Activated naive CD8-positive, alpha-beta T cell treated with anti-CD3 and anti-CD28 coated beads, Interleukin-2, amount 50 U/mL, for 16 hours (primary cell): ENCODE results near the gene RCAN1.

Source experiments
- DNase-seq: peaks from one replicate; pipeline ENCODE4 v3.0.0-alpha.2; 2020; ENCODE audit warnings: low read depth, low spot score

The RCAN1 gene

GRCh38 chr21:34614628-34615486 is at the start of gene RCAN1:
RCAN1 (minus strand) TSS chr21:34615113; CDS start chr21:34615011, 102 bp downstream.
- DNase-seq = peak; percentile 66

DNA sequence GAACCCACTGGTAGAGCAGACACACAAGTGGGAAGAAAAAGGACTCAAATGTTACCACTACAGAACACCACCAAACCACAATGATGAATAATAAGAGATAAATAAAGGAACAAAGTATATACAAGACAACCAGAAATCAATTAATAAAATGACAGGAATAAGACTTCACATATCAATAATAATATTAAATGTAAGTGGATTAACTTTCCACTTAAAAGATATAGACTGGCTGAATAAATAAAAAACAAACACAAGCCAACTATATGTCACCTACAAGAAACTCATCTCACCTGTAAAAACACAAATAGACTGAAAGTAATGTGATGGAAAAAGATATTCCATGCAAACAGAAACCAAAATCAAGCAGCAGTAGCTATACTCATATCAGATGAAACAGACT is 46.9 kb upstream of the RCAN1 start:
- no peak for DNase-seq

DNA sequence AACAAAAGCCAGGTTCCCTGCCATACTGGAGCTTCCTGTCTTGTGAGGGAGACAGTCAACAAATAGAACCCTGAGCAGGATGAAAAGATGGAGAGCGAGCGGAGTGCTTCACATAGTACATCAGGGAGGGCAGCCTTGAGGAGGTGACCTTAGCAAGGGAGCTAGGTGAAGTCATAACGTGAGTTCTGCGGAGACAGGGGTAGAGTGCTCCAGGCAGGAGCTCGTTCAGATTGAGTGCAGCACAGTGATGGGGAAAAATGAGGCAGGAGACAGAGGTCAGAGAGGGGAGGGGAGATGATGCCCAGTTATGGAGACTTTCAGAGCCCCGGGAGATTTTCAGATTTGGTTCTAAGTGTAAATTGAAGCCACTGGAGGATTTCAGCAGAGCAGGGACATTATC is 38.6 kb upstream of the RCAN1 start:
- DNase-seq = no peak

- DNase-seq = no peak
These were observed 36.7 kb upstream of the RCAN1 start for GRCh38 chr21:34651642-34652041.

DNA sequence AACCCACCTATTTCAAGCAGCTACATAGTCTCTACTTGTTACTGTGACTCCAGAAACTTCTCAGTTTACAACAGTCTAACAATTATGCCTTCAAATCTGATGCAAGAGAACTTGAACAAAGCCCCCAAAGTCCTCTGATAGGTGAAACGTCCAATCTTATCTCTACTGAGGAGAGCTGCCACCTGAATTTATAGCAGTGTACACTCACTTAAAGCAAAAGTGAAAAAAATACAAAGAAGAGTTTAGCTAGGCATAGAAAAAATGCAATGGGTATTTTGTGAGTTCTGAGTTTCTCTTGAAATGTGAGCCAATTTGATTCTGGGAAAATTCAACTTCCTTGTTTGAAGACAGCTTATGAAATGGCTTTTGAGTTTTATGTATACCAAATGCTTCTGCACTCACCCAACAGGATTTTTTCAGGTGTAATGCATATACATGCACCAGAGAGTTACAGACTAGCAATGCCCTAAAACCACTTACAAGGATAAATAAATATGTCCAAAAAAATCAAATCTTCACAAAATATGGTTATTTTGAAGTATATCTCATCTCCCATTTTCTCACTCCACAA is 36.0 kb upstream of the RCAN1 start:
- no peak for DNase-seq

GRCh38 chr21:34649400-34649799 is 34.5 kb upstream of the RCAN1 start:
- DNase-seq = no peak

DNA sequence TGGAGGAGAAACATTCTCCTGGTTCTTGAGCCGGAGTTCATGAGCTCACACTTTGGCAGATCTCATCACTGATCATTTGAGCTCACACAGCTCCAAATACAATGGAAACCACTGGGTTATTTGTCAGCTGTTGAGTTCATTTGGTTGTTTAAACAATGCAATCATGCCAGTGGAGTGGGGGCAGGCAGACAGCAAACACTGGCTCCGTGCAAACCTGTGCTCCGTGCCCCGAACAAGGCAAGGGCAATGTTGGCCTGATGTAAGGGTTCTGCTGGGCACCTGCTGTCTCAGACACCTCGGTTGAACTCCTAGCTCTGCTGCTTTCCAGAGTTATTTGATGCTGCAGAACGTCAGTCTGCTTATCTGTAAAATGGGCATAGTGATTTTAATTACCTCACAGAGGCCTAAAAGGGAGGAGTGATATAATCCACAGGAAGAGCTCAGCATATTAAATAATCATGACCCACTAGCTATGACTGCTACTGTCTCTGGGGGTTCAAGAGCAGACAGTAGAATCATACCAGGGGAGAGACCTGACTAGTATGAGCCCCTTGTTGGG is 33.9 kb upstream of the RCAN1 start:
- no peak for DNase-seq

- no peak for DNase-seq
These were observed 32.6 kb upstream of the RCAN1 start for GRCh38 chr21:34647555-34647954.

GRCh38 chr21:34644825-34645224 is 29.9 kb upstream of the RCAN1 start:
- no peak for DNase-seq

DNA sequence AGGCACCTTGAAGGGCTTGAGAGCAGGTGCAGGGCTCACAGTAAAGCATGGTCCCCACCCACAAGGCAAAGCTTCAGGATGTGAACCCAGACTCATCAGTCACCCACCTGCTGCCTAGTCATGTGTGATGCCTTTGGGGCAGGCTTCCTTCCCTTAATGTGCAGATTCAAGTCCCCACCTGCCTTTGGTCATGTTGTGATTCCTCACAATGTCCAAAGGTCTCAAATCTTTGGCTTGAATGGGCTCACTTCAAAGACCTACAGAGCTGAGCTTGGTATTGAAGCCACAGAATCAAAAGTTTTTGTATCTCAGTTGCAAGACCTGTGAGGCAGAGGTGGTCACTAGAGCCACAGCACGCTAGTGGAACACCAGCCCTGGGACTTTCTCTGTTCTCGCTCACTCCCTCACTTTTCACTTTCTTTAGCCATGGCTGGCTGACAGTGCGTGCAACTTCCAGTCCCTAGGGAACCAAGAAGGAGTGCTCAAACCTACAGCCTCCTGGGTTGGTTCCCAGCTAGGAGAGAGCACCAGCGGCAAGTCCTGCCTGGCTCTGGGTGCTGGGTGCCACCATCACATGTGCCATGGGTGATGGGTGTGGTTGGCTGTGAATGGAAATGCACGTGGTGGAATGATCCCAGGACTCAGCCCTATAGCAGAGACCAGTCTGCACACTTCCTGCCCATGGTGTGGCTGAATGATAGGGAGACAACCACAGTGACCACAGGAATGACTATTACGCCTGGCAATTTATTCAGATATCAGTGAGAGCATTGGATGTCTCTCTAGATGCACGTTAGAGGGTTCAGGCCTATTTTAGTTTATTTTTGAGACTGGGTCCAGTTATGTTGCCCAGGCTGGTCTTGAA is 27.5 kb upstream of the RCAN1 start:
- no peak for DNase-seq

GRCh38 chr21:34640858-34641257 is 25.9 kb upstream of the RCAN1 start:
- DNase-seq = no peak

- DNase-seq = peak; percentile 7
These were observed 25.2 kb upstream of the RCAN1 start for GRCh38 chr21:34639882-34640788.

GRCh38 chr21:34639250-34639649 is 24.3 kb upstream of the RCAN1 start:
- no peak for DNase-seq

DNA sequence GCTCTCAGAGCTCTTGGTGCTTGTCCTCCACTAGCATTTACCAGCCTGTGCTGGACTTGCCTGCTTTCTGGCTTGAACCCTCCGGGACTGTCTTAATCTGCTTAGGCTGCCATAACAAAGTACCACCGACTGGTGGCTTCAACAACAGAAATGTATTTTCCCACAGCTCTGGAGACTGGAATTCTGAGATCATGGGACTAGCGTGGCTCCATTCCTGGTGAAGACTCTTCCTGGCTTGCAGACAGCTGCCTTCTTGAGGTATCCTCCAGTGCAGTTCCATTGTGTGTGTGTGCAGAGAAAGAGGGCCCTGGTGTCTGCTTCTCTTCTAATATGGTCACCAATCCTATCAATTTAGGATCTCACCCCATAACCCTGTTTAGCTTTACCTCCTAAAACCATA is 22.0 kb upstream of the RCAN1 start:
- no peak for DNase-seq

DNA sequence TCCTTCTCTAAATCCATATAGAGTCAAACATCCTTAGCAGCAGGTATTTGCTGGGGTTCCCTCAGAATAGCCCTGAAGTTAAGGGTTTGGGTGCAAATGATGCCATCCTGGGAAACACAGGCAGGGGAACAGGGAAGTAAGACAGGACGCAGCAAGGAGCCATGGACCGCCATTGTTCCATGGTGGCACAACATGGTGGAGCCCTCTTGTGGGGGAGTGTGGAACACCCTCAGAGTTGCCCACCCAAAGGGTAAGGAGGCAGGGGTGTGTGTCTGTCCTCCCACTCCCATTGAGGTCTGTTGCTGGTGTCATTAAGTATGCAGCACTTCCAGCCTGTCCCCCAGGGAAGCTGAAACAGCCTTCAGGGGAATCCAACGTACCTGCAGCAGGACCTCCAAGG is 20.4 kb upstream of the RCAN1 start:
- DNase-seq = no peak

- no peak for DNase-seq
These were observed 17.6 kb upstream of the RCAN1 start for GRCh38 chr21:34632498-34632897.

- DNase-seq = no peak
These were observed 15.7 kb upstream of the RCAN1 start for GRCh38 chr21:34630536-34631143.

DNA sequence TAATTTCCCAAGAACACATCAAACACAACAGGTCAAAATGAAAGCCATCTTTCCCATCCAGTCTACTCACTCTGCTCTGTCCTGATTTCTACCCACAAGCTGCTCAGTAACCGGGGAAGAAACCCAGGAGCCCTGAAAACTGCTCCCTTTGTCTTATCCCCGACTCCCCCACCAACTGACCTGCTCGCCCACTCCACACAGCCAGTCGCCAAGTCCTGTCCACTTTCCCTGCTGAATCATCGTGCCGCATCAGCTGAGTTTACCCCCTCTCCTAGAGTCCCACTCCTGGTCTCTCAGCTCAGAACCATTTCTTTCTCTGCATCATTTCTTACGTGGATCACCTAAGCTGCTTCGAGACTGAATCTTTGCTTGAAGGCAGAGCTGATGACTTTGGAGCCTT is 11.2 kb upstream of the RCAN1 start:
- DNase-seq = no peak

GRCh38 chr21:34625030-34625593 is 10.2 kb upstream of the RCAN1 start:
- no peak for DNase-seq

GRCh38 chr21:34623516-34623915 is 8.6 kb upstream of the RCAN1 start:
- no peak for DNase-seq
